Activated T-cell treated with anti-CD3 and anti-CD28 coated beads for 48 hours (primary cell): ENCODE measurements around the gene TMBIM4.
A peak's percentile ranks its signal among the peaks of the same experiment; 100 is the strongest.
"Not testable (repeated sequence)": the region's sequence is repeated elsewhere in the genome, so short reads cannot be mapped to it uniquely, and the experiment has no call there.

Experiments
- DNase-seq: peaks from one replicate; pipeline ENCODE4 v3.0.0-alpha.2; 2020; ENCODE audit warnings: low read depth

The TMBIM4 gene, protein sequence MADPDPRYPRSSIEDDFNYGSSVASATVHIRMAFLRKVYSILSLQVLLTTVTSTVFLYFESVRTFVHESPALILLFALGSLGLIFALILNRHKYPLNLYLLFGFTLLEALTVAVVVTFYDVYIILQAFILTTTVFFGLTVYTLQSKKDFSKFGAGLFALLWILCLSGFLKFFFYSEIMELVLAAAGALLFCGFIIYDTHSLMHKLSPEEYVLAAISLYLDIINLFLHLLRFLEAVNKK

GRCh38 chr12:66169221-66170170 lies at the start of gene TMBIM4:
Gene TMBIM4 (minus strand): TSS chr12:66169996. CDS start chr12:66169951, 45 bp downstream.
- DNase-seq = peak; percentile 80

DNA sequence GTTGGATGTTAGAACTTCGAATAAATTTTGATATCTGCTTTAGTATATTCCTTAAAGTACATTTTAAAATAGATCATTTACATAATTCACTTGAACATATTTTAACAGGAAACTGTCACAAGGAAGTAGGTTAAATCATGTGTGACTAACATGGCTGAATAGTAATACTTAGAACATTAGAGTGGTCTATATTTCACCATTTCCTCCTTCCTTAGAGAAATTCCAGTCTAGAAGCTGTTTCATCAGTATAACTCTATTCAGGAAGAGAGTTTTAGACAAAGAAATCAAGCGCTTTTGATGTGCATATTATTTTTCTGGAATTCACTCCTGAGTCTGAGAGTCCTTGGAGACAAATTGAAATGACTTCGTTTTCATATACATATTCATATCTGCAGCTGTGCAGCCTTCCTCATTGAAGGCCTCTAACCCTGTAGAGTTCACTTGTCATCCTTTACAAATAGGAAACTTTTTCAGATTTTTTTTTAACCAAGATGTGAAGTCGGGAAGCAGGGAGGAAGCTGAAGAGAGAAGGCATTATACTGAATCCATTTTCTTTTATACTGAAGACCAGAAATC lies 47.6 kb upstream of the TMBIM4 start:
- DNase-seq = no peak

GRCh38 chr12:66213011-66213410 lies 43.2 kb upstream of the TMBIM4 start:
- not testable (repeated sequence) for DNase-seq

GRCh38 chr12:66211573-66211972 lies 41.8 kb upstream of the TMBIM4 start:
- DNase-seq = not testable (repeated sequence)

DNA sequence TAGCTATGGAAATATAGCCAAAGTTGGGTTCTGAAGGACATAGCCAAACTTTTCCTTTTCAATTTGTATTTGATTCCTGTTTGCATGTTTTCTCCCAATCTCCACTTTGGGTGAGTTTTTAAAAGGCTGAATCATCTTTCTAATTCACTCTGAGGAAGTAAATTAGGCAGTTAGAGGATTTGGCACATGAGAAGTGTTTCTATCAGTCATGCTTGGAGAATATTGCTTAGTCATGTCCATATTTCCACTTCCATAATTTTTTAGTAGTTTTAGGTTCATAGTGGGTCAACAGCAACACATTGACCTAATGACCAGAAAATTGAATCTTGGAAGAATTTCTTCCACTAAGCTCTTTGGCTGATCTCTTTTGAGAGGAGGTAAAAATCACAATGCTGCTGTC lies 41.0 kb upstream of the TMBIM4 start:
- DNase-seq = no peak

DNA sequence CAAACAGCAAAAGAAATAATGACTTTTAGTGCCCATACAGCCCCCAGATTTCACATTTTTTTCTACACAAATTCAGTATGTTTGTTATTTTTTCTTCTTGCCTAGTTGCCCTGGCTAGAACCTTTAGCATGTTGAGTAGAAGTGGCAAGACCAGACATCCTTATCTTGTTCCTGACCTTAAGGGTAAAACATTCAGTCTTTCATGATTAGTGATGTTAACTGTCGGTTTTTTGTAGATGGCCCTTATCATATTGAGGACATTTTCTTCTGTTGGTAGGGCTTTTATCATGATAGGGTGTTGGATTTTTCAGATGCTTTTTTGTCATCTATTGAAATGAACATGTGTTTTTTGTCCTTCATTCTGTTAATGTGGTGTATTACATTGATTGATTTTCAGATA lies 36.3 kb upstream of the TMBIM4 start:
- no peak for DNase-seq

DNA sequence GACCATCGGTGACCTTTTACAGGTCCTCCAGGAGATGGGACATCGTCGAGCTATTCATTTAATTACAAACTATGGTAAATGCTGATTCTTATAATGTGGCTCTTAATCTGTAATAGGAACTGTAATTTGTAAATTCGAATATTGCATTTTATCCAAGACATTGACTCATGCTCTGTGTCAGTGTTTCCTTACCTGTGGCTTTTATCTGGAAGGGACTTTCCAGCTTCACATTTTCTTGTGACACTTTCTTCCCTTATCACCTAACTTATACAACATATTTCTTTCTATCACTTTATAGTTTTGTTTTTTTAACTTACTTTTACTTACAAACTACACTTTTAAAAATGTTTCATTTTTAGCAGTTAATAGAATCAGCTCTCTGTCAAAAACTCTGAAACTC lies 34.0 kb upstream of the TMBIM4 start:
- DNase-seq = no peak

DNA sequence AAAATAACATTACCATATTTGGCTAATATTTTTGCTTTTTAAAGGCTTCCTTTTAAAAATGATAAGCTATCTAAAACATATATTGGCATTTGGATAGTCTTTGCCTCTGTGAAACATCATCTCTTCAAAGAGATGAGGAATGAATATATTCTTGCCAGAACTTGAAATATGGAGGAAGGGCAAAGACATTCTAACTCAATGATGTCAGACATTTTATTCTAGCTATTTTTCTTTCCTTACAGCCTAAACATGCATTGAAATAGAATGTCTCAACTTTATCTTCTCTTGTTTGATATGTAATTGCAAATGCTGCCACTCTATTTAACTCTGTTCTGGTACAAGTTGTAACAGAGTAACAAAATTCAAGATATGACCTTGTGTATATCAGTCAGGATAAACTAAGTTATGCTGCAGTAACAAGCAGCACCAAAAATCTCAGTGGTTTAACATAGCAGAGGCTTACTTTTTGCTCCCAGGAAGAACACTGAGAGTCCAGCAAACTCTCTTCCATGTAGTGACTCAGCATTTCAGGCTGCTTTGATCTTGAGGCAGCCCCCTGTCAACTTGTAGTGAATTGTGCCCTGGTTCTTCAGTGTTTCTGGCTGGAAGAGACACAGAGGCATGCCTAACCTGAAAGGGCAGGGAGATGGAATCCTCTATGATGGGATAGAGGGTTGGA lies 30.2 kb upstream of the TMBIM4 start:
- DNase-seq = no peak

DNA sequence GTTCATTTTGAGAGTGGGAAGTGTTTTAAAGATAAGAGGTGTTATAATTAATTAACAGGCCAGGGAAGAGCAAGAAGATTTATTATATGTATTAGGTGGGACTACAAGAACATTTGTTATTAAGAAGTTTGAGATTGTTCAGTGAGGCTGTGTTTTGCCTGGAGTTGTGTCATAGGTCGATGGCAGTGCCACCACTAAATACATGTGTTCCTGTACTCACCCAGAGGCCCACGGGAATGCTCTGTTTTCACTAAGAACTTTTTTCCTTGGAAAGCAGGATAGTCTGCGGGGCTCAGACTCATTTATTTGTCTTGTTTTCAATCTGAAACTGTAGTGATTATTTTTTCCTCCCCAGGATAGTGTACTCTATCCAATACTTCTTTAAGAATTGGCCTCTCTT lies 29.3 kb upstream of the TMBIM4 start:
- no peak for DNase-seq

GRCh38 chr12:66197495-66197921 lies 27.7 kb upstream of the TMBIM4 start:
- DNase-seq = no peak

DNA sequence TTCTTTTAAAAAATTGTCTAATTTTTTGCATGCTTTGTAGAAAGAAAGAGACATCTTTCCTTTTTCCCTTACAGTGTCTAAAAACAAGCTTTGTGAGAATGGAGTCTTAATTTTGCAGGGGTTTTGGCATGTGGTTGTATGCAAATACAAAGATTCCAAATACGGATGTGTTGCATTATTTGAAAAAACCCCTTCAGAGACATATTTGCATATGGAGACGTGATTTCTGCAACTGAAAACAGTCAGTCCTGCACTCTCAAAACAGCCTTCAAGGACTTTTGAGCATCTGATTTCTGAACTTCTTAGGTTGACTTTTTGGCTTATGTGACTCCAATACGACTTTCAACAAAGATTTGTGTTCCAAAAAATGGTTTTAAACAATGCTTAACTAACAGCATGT lies 27.0 kb upstream of the TMBIM4 start:
- no peak for DNase-seq

GRCh38 chr12:66195242-66195641 lies 25.4 kb upstream of the TMBIM4 start:
- no peak for DNase-seq

DNA sequence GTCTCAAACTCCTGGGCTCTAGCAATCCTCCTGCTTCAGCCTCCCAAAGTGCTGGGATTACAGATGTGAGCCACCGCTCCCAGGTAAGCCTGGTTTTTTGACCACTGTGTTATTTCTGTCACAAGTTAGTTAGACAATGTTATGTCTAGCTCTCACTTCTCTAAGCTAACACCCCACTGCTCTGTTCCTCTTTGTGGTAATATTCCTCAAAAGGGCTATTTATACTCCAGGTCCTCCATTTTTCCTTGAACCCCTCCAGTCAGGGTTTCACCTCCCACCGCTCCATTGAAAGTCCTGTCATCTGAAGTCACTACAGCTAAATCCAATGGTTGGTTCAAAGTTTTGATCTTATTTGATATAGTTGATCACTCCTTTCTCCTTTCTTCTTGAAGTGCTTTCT lies 24.3 kb upstream of the TMBIM4 start:
- no peak for DNase-seq

DNA sequence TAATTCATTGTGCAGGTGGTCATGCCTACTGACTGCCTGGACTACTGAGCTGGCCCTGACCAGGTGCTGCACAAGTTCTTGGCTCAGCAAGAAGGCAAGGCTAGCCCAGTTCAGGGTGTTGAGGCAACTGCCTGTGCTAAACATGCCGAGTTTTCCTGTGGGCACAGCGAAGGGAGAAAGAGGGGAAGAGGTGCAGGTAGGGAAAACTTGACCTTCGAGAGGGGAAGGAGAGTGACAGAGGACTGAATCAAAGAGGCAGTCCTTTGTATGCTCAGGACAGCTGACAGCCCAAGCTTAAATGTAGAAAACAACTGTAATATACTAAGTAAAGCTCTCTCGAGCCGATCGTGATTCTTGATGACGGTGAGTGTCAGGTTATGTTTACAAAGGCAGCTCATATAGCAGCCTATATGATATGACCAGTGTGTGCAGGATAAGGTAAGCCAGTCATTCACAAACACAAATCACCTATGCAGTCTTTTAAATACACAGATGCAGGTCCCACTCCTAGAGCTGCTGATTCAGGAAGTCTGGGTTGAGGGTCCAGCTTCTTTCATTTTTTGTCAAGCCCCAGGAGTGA lies 21.8 kb upstream of the TMBIM4 start:
- DNase-seq = no peak

DNA sequence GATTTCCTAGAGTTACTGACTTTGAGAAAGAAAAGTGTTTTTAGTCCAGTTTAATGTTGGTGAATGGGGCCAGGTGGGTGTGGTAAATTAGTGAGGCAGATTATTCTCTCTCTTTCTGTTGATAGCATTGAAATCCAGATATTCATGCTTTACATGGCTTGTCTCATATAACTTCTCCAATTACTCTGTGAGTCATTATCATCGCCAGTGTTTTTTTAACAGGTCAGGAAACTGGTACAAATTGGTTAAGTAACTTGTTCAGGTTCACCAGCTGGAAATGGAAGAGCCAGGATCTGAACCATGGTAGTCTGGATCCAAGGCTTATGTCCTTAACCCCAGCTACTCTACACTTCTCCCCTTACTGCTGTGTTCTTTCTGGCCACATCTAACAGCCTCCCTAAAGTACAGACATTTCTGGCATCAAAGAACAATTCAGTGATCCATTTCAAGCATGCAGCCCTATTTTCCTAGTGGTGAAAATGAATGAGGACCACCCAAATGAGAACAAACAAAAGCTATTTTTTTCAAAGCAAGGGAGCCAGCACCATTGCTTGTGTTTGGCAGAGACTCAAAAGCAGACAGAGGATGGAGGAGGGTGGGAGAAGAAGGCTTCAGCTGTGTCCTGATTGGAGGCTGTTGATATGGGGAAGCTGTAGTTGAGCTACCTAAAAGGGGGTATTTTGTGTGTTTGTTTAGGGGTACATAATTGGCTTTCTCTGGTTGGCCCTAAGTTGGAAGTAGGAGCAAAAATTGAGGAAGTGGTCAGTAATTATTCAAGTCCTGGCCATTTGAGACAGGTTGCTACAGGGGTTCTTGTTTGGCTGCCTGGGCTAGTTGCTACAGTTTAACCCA lies 20.9 kb upstream of the TMBIM4 start:
- no peak for DNase-seq

DNA sequence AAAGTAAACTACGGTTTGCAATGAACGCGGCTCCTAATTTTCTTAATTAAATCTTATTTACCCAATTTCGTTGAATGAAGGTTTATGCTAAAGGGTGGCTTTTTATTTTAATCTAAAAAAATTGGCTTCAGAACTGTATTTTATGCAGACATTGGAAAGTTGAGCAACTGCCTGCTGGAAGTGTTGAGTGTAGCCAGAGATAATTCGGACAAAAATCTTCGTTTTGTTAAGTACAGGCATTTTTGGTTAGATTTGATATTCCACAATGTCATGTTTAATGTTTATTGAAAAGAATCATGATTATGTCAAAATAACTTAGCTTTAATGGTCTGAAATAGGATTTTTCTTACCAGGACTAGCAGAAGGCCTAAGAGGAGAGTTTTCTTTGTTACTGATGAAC lies 20.1 kb upstream of the TMBIM4 start:
- DNase-seq = no peak

DNA sequence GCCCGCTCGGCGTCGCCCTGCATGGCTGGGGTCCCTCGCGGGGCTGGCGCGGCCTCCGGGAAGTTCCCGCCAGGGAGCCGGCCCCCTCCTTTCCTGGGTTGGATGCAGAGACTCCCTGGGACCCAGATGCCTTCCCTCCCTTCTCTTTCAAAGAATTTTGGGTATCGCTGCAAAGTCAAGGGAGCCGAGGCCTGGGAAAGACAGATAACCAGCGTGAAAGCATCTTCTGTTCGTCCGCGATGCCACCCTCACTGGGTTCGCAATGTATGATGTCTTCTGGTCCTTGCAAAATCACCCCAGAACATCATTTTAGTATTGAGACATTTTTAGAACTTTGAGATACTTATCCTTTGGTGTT lies 19.7 kb upstream of the TMBIM4 start:
- no peak for DNase-seq

DNA sequence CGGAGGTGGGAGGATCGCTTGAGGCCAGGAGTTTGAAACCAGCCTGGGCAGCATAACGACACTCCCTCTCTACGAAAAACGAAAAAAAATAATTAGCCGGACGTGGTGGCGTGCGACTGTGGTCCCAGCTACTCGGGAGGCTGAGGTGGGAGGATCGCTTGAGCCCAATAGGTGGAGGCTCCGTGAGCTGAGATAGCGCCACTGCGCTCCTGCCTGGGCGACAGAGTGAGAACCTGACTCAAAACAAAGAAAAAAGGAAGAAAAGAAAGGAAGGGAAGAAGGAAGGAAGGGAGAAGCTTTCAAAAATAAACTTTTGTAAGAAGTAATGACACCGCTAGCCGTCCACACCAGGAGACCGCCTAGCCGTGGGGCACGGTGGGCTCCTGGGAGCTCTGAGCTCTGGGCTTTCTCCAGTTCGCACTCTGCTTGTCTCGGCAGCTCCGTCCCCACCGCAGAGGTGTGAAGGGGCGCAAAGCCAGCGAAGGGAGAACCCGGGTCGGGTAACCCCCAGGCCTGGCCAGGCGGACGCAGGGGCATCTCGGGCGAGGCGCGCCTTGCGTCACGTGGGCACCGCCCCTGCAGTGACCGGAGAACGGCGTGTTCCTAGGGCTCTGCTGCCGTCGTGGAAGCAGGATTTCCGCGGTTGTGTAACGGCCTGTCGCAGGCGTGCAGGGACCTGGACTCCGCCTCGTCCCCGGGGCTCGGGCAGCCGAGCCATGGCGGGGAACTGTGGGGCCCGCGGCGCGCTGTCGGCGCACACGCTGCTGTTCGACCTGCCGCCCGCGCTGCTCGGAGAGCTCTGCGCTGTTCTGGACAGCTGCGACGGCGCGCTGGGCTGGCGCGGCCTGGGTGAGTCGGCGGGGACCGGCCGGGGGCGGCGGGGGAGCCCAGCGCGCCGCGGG lies 19.0 kb upstream of the TMBIM4 start, which contains the start of gene IRAK3:
IRAK3 (plus strand) TSS at position 631 of the 902 bp plus-strand sequence; CDS start at position 717, 86 bp downstream.
- peak; percentile 27 for DNase-seq

DNA sequence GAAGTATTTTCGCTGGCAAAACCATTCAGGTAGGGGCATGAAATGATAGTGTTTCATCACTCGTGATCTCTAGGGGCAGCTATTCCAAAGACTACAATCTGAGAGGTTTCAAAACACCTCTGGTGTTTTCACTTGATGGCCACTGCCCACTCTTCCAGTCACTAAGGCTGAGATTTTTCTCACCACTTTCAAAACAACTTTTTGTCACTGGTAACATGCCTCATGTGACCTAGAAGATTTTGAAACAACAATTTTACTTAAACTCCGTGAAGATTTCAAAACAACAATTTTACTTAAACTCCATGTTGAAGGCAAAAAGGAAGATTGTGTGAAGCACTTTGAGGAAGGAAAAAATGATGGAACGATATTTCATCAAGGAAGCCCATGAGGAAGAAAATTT lies 18.0 kb upstream of the TMBIM4 start:
- no peak for DNase-seq

- DNase-seq = no peak
Measured at GRCh38 chr12:66187036-66187435, 17.2 kb upstream of the TMBIM4 start.
